Measurements from ENCODE around the gene RS1. TPM values are rescaled to one million over a fixed set of nuclear protein-coding genes. Genes with fewer than 3 reads are reported as not detected.

The RS1 gene
- total RNA-seq, 4 donors from 2014 or later = not detected

GRCh38 chrX:18649498-18649951 is 22.4 kb downstream of the RS1 start:
- DNase-seq (ENCODE audit: extremely low spot score) = no peak
- Histone ChIP-seq H3K9me3 (no peaks in the 10 kb centered on the region), H3K36me3 (no peaks in the 10 kb centered on the region), H3K27me3 (no peaks in the 10 kb centered on the region), H3K4me3 (no peak overlapping the region), H3K4me1 (no peaks in the 10 kb centered on the region), H3K27ac (replicated peaks in 1 of 4) (no peak overlapping the region)
- WGBS = 49% methylated on average over 9 of the region's 9 CpGs
- no peak for TF ChIP-seq POLR2A (IDR thresholded peaks at IDR 0.05; ENCODE audit: low read depth)
- TF ChIP-seq EP300 (IDR thresholded peaks at IDR 0.05) = no peak
- TF ChIP-seq CTCF (IDR thresholded peaks at IDR 0.05) = no peak
- TF ChIP-seq POLR2AphosphoS5 (IDR thresholded peaks at IDR 0.05) = no peak
- intact Hi-C loops (cut with DNase I) = no loop called here

- Histone ChIP-seq H3K4me1 (no peaks in the 10 kb centered on the region), H3K4me3 (no peak overlapping the region), H3K36me3 (no peaks in the 10 kb centered on the region), H3K27me3 (no peaks in the 10 kb centered on the region), H3K9me3 (no peaks in the 10 kb centered on the region), H3K27ac (replicated peaks in 1 of 4) (no peak overlapping the region)
- TF ChIP-seq CTCF (IDR thresholded peaks at IDR 0.05) = no peak
- TF ChIP-seq POLR2AphosphoS5 (IDR thresholded peaks at IDR 0.05) = no peak
- TF ChIP-seq POLR2A (IDR thresholded peaks at IDR 0.05; ENCODE audit: low read depth) = no peak
- TF ChIP-seq EP300 (IDR thresholded peaks at IDR 0.05) = no peak
- intact Hi-C loops (cut with DNase I) = no loop called here
- no peak for DNase-seq (ENCODE audit: extremely low spot score)
- 82% methylated on average over 4 of the region's 4 CpGs for WGBS
Observed at GRCh38 chrX:18647621-18648020, 24.3 kb downstream of the RS1 start.

- H3K27me3 ChIP-seq = no peaks in the 10 kb centered on the region
Observed at GRCh38 chrX:18643853-18644252, 28.1 kb downstream of the RS1 start.

GRCh38 chrX:18643243-18643642 is 28.7 kb downstream of the RS1 start:
- H3K27me3 ChIP-seq = no peaks in the 10 kb centered on the region
- no peak for DNase-seq (ENCODE audit: extremely low spot score)
- no peaks in the 10 kb centered on the region for H3K9me3 ChIP-seq
- no peaks in the 10 kb centered on the region for H3K36me3 ChIP-seq
- H3K27ac ChIP-seq (replicated peaks in 1 of 4) = no peak overlapping the region
- no peak for TF ChIP-seq CTCF (IDR thresholded peaks at IDR 0.05)
- TF ChIP-seq EP300 (IDR thresholded peaks at IDR 0.05) = no peak
- TF ChIP-seq POLR2A (IDR thresholded peaks at IDR 0.05; ENCODE audit: low read depth) = no peak
- no peak for TF ChIP-seq POLR2AphosphoS5 (IDR thresholded peaks at IDR 0.05)
- WGBS = 81% methylated on average over 3 of the region's 3 CpGs
- H3K4me3 ChIP-seq = no peak overlapping the region
- H3K4me1 ChIP-seq = no peaks in the 10 kb centered on the region
- intact Hi-C loops (cut with DNase I) = no loop called here

More at GRCh38 chrX:18643853-18644252, 28.1 kb downstream of the RS1 start:
- intact Hi-C loops (cut with DNase I) = no loop called here
- Histone ChIP-seq H3K4me3 (no peak overlapping the region), H3K27ac (replicated peaks in 1 of 4) (no peak overlapping the region), H3K36me3 (no peaks in the 10 kb centered on the region), H3K4me1 (no peaks in the 10 kb centered on the region), H3K9me3 (no peaks in the 10 kb centered on the region)
- TF ChIP-seq CTCF (IDR thresholded peaks at IDR 0.05) (no peak), POLR2A (IDR thresholded peaks at IDR 0.05; ENCODE audit: low read depth) (no peak), EP300 (IDR thresholded peaks at IDR 0.05) (no peak), POLR2AphosphoS5 (IDR thresholded peaks at IDR 0.05) (no peak)
- DNase-seq (ENCODE audit: extremely low spot score) = no peak
- 61% methylated on average over 3 of the region's 3 CpGs for WGBS

GRCh38 chrX:18640686-18641085 is 31.2 kb downstream of the RS1 start:
- WGBS = 53% methylated on average over 10 of the region's 10 CpGs

More at GRCh38 chrX:18640686-18641085, 31.2 kb downstream of the RS1 start:
- Histone ChIP-seq H3K27me3 (no peaks in the 10 kb centered on the region), H3K36me3 (no peaks in the 10 kb centered on the region), H3K9me3 (no peaks in the 10 kb centered on the region), H3K4me1 (no peaks in the 10 kb centered on the region), H3K27ac (replicated peaks in 1 of 4) (no peak overlapping the region), H3K4me3 (no peak overlapping the region)
- intact Hi-C loops (cut with DNase I) = no loop called here
- TF ChIP-seq POLR2A (IDR thresholded peaks at IDR 0.05; ENCODE audit: low read depth) (no peak), EP300 (IDR thresholded peaks at IDR 0.05) (no peak), CTCF (IDR thresholded peaks at IDR 0.05) (no peak), POLR2AphosphoS5 (IDR thresholded peaks at IDR 0.05) (no peak)
- DNase-seq (ENCODE audit: extremely low spot score) = no peak
